Left forelimb (tissue), 1 donor: ENCODE results near the gene TRAIP.
"Not testable (repeated sequence)": the region's sequence is repeated elsewhere in the genome, so short reads cannot be mapped to it uniquely, and the experiment has no call there.

Experiments
- DNase-seq: peaks from one replicate; pipeline ENCODE4 v3.0.0-alpha.2; 2018; ENCODE audit warnings: low spot score

Gene TRAIP

GRCh38 chr3:49823131-49823530, 33.2 kb downstream of the TRAIP start:
- not testable (repeated sequence) for DNase-seq

DNA sequence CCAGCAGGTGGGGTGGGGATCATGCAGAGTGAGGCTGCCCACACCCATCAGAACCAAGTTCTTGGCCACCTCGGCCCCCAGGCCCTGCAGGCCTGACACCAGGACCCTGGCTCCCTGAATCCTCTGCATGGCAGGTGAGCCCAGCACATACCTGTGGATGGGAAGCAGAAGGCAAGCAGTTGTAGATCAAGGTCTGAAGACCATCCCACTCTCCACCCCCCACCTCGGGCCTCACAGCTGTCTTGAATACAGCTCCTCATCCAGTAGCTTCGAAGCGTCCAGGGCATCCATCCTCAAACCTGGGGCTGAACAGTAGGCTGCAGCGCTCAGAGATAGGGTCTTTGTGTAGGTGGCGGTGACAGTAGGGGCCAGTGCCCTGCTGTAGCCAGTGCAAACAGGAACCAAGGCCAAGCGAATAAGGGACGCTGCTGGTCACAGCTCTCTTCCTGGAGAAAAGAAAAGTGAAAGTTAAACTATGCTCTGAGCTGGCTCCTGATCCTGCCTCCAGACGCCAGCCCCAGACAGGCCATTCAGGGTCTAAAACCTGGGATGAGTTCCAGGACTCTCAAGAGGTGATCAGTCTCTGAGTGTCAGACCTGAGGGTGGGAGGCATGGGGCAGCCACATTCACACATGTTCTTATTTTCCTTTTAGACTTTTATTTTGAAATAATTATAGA, 42.7 kb downstream of the TRAIP start, which contains the start of gene UBA7:
Gene UBA7 (minus strand): TSS at position 457 of the 678 bp plus-strand sequence. CDS start 166 bp downstream, at position 291.
- no peak for DNase-seq

- DNase-seq = no peak
Observed at GRCh38 chr3:49812916-49813496, 43.4 kb downstream of the TRAIP start.

DNA sequence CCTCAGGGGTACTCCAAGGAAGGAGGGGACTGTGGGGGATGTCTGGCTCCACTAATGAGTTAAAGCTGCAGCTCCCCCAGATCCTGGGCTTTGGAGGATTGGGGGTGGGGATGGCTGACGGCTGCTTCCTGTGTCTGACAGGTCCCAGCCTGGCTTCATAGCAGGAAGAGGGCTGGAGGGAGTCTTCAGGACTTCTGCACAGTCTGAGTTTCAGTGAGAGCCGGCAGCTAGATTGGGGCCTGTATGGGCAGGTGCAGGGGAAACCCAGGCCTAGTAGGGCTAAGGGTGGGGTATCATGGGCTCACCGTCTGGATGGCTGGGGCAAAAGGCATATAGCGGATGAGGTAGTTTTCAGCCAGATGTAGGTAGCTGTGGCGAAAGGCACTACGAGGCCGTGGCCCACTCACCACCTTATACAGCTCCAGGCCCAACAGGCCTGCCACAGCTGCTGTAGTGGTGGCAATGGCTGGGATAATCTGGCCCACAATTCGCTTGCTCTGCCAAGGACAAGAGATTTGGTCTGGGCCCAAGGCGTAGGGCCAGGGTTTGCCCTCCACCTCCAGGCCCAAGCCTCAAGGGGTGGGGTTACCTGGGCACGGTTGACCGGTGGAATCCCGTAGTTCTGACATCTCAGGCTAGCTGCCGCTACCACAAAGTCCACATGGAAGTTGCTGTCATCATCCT, 48.8 kb downstream of the TRAIP start:
- DNase-seq = no peak

- DNase-seq = no peak
Observed at GRCh38 chr3:49806850-49807249, 49.5 kb downstream of the TRAIP start.

GRCh38 chr3:49805897-49806701, 50.3 kb downstream of the TRAIP start:
- peak; percentile 93 for DNase-seq

DNA sequence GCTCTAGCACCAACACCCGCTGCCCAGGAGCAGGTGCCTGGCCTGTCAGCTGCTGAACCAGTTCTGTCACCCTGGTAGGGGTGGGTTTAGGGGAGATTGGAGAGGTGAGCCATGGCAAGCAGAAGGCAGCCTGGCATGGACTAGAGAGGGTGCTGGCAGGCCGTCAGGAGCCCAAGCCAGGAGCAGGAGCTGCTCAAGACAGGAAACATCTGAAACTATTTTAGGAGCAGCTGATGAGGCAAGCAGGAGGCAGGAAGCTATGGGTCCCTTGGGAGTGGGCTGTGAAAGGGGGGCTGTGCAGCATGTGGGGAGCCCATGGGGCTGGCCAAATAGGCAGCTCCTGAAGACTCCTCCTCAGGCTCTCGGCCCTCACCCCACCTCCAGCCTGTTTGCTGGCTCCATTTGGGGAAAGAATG, 51.0 kb downstream of the TRAIP start:
- DNase-seq = peak; percentile 88

DNA sequence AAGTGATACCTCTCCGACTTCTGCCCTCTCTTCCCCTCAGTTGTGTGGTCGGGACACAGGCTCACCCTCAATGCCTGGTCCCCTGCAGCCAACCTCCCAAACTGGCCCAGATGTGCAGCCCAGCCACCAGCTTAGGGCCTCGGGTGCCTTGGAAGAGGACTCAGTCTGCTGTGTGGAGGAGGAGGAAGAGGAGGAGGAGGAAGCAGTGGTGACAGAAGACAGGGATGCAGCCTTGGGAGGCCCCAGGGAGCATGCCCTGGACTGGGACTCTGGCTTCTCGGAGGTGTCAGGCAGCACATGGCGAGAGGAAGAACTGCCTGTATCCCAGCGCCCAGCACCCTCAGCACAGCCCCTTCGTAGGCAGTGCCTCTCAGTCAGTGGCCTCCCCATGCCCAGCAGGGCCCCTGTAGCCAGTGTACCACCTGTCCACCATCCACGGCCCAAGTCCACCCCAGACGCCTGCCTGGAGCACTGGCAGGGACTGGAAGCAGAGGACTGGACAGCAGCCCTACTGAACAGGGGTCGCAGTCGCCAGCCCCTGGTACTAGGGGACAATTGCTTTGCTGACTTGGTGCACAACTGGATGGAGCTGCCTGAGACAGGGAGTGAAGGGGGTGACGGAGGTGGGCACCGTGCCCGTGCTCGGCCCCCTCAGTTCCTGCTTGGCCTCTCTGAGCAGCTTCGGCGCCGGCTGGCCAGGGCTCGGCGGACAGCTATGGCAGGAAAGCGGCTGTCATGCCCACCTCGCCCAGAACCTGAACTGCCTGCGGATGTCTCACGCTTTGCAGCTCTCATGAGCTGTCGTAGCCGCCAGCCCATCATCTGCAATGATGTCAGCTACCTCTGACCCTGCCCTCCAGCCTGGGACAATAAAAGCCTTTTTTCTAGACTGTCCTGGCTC, 52.0 kb downstream of the TRAIP start:
- no peak for DNase-seq

- DNase-seq = peak; percentile 86
Observed at GRCh38 chr3:49803465-49804140, 52.8 kb downstream of the TRAIP start.

GRCh38 chr3:49802719-49803464, 53.5 kb downstream of the TRAIP start, which contains the start of gene INKA1:
INKA1 (plus strand) TSS chr3:49803261; CDS start chr3:49803393, 132 bp downstream.
- DNase-seq = peak; percentile 93

DNA sequence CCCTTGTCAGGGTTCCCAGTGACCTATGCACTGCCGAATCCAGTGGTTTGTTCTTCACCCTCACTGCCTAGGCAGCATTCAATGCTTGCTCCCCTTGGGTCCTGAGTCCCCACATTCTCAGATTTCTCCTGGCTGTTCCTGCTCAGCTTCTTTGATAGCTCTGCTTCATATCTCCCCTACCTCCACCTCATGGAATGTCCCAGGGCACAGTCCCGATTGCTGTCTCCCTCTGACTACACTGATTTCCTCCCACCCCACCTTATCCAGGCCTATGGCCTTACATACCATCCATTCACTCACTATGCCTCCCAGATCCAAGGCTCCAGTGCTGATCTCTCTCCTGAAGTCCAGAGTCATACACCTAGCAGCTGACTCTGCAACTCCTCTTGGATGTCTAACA, 55.2 kb downstream of the TRAIP start:
- DNase-seq = no peak

DNA sequence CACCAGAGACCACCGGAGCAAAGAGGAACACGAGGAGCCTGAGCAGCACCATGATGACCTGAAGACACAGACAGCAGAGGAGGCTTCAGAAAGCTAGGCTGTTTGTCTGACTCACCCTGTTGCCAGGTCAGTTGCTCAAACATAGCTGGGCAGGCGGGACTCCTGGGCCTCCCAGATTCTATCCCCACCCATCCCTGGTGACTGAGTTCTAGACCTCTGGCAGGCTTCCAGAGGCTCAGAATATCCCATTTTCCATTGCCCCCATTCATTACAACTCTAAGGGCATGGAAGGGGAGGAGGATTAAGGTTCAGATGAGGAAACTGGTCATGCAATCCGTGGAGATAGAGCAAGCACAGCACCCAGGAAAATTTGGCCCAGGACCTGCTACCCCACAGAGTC, 56.6 kb downstream of the TRAIP start, which contains the start of gene CDHR4:
Gene CDHR4 (minus strand): TSS at position 113 of the 400 bp plus-strand sequence. CDS start 61 bp downstream, at position 52.
- no peak for DNase-seq

GRCh38 chr3:49799105-49799504, 57.3 kb downstream of the TRAIP start:
- DNase-seq = no peak

GRCh38 chr3:49794926-49795905, 61.1 kb downstream of the TRAIP start:
- DNase-seq = no peak

GRCh38 chr3:49794431-49794830, 61.9 kb downstream of the TRAIP start:
- DNase-seq = no peak

DNA sequence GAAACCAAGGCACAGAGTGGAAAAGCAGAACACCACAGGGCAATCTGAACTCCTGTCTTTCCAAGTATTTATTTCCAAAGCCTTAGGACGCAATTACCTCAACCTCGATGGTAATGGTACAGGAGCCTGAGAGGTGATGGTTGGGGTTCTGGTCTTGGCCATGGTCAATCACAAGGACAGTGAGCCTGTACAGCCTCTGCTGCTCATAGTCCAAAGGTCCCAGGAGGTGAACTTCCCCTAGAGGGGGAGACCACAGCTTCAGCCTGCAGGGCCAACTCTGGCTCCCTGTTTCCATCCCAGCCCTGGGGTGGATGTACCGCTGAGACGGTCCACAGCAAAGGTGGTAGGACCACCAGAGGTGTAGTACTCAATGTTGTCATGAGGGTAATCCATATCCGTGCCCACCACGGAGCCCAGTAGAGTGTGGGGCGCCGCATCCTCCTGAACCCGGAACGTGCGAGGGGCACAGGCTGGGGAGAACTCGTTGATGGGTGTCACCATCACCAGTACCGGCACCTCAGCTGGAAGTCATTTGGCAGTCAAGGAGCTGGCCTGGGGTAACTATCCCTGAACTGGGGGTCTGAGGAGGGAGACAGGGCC, 62.8 kb downstream of the TRAIP start:
- DNase-seq = no peak

DNA sequence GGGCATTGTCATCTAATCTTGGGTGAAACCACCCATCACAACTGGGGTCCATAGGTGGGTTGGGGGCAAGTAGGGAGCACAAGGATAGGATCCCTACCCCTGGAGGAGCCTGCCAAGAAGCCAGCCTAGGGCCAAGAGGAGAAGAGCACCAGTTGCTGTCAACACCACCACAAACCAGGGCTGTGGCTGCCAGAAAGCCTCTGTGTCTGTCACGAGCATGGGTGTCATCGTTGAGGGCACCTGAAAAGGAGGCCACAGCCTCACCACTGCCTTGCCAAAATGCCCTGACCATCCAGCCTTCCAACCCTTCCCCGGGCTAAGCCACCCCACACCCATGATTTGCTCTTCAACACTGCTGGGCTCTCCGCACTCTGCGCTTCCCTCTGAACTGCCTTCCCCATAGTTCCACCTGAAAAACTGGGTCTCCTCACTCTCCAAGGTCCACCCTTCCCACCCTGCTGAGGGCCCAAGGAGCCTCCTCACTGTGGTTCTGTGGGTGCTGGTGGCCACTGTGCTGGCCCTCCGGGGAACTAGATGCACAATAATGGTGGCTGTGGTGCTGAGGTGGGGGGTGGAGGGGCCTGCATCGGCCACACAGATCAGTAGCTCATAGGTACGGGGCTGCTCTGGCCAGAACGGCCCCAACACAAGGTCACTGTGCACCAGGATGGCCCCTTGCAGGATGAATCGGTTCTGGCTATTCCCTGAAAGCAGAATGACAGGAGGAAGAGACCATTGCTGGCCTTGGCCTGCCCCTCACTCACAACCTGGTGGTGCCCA, 63.8 kb downstream of the TRAIP start:
- DNase-seq = peak; percentile 31
